GM19239 (cell line): Measurements from ENCODE around the gene APBA2.
"Not testable (repeated sequence)": the region's sequence is repeated elsewhere in the genome, so short reads cannot be mapped to it uniquely, and the experiment has no call there.

Experiments used
- DNase-seq: peaks from one replicate; pipeline ENCODE4 v3.0.0; 2011; ENCODE audit warnings: low spot score; ENCODE audit not compliant: insufficient read length
- FAIRE-seq: peaks from 2 replicates; lab custom pipeline; 2011; peaks lifted over from hg19 to GRCh38; lab: Jason Lieb, UNC

APBA2 gene

DNA sequence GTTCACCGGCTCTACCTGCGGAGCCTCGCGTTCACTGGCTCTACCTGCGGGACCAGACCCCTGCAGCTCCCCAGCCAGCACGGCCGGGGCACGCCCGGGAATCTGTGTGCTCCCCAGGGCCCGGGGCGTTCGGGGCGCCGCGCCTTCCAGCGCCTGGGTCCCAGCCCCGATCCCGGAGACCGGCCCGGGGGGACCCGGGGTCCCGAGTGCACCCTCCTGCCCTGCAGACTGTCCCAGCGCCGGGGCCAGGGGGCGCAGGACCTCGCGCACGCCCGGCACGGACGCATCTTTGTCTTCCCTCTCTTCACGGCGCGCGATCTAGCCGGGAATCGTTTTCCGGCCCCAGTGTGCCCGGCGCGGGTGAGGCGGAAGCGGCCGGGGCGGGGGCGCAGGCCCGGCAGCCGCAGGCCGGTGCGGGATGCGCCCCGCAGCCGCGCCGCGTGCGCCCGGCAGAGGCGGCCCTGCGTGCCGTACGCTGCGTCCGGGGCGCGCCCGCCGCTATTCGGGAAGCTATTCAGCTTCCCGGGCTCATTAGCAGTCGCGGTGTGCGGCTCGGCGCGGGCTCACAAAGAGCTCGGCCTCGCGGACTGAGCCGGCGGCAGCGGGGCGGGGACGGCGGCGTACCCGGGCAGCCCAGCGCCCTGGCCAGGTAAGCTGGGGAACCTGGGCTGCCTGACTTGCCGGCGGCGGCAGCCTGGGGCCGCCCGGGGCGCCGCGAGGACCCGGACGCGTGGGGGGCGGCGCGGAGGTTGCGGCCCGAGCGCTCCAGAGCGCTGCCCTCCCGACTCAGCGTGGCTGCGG is at the start of gene APBA2:
Gene APBA2 (plus strand): TSS at position 345 of the 801 bp plus-strand sequence. CDS start 167,911 bp downstream, outside the sequence.
- DNase-seq (no peak), FAIRE-seq (no peak)

DNA sequence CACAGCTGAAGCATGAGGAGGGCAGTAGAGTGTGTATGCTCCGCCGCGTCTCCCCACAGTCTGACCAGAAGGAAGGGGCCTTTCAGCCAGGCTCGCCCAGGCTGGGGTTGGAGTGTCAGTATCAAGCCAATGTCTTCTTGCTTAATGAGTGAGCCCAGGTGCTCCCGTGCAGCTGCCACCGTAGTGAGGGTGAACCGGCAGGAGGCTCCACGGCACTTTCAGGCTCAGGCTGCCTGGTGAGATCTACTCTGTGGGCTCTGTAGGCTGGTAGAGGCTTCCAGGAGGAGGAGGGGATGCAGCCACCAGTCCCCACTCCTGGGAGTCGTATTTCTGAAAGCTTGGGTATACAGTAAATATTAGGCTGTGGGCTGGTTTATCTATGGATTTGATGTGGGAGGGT is 45.5 kb upstream of the APBA2 start:
- DNase-seq, FAIRE-seq: not testable (repeated sequence)

DNA sequence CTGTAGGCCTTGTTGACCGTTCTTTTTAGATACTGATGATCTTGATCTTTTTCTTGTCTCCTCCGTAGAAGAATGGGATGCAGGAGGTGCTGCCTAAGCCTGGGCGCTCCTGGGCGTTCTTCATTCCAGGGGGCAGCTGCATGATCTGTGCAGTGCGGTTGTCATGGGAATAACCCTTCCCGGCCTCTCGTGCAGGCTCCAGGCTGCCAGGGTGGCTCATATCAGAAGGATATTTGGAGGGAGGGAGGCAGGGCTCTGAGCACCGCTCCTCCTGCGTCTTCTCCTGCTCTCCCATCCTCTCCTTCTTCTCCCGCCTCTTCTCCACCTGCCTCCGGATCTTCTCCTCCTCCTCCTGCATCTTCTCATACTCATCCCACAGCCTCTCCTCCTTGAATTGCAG is 43.6 kb upstream of the APBA2 start:
- FAIRE-seq, DNase-seq: not testable (repeated sequence)

DNA sequence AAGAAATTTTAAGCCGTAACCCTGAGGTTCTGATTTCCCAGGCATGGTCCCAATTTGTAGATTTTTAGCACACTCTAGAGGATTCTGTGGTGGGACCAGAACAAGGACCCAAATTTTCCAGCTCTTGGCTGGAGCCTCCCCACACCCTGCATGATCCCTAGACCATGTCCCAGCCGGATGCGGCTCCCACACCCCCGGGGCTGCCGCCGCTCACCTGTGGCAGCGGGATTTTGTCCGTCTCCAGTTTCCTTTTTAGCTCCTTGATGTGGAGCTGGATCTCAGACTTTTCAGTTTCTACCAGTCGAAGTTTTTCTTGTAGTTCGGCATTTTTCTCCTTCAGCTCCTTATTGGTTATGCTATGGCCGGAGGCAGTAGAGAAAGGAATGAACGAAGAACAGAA is 42.3 kb upstream of the APBA2 start:
- FAIRE-seq, DNase-seq: not testable (repeated sequence)

DNA sequence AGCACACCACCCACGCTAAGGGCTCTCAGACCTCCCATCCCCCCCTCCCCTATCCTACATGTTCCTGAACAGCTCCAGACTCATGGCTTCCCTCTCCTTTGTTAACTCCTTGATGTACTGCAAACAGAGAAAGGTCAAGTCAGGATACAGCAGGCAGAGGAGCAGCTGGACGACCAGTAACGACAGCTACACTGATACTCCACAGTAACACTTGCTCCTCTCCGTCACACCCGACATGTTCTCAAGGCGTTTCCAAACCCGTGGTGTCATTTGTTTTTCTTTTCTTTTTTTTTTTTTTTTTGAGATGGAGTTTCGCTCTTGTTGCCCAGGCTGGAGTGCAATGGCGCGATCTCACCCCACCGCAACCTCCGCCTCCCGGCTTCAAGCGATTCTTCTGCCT is 41.6 kb upstream of the APBA2 start:
- not testable (repeated sequence) for DNase-seq, FAIRE-seq

DNA sequence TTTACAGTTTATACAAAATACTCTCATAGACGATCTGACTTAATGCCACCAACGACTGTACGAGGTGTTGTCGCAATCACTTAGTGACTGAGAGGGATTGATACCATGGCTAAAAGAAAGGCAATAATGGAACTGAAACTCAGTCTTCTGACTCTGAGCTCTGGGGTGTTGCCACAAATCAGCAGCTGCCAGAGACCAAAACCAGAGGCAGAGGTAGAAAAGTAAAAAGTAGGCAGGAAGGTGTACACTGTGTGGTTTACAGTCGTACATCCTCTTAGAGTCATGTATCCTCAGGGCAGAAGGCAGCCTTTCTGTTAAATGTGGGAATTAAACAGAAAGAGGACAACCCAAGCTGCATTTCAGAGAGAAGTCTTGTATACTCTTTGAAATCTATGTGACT is 38.5 kb upstream of the APBA2 start:
- FAIRE-seq: not testable (repeated sequence)

DNA sequence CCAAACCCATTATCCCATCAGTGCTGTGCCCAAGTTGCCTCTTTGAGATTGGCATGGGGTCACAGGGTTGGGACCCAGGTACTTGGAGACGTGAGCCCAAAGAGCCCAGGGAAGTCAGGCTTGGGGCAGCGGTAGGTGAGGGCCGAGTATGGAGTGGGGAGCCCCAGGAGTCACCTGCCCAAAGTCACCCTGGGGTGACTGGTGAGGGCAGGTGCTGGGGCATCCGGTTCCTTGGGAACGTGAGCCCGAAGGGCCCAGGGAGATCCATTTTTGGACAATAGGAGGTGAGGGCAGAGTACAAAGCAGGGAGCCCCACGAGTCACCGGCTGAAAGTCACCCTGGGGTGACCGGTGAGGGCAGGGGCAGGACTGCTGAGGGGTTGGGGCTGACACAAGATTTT is 37.8 kb upstream of the APBA2 start:
- not testable (repeated sequence) for DNase-seq, FAIRE-seq

More for the DNA sequence above, 38.5 kb upstream of the APBA2 start:
- DNase-seq: not testable (repeated sequence)

DNA sequence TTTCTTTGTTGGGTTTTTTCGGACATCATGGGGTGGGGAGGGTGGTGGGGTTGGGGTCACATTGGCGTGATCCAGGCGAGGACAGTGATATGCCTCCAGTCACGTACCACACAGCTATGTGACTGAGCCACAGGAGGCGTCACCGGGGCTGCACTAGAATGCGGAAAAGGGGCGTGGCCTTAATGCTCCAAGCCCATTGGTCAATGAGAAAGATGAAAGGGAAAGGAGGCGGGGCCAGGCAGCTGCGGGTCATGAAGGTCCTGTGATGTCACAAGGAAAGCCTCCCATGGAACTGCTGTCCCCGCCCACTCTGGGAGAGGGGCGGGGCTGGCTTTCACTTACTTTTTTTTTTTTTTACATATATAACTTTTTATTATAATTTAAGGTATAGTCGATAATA is 37.3 kb upstream of the APBA2 start, which contains the start of gene GOLGA6L7:
Gene GOLGA6L7 (minus strand): TSS at position 124 of the 400 bp plus-strand sequence. CDS start 95 bp downstream, at position 29.
- not testable (repeated sequence) for DNase-seq, FAIRE-seq

DNA sequence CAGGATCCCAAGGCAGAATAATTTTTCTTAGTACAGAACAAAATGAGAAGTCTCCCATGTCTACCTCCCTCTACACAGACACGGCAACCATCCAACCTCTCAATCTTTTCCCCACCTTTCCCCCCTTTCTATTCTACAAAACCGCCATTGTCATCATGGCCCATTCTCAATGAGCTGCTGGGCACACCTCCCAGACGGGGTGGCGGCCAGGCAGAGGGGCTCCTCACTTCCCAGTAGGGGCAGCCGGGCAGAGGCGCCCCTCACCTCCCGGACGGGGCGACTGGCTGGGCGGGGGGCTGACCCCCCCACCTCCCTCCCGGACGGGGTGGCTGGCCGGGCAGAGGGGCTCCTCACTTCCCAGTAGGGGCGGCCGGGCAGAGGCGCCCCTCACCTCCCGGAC is 36.5 kb upstream of the APBA2 start:
- not testable (repeated sequence) for DNase-seq, FAIRE-seq

DNA sequence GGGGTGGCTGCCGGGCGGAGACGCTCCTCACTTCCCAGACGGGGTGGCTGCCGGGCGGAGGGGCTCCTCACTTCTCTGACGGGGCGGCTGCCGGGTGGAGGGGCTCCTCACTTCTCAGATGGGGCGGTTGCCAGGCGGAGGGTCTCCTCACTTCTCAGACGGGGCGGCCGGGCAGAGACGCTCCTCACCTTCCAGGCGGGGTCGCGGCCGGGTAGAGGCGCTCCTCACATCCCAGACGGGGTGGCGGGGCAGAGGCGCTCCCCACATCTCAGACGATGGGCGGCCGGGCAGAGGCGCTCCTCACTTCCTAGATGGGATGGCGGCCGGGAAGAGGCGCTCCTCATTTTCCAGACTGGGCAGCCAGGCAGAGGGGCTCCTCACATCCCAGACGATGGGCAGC is 36.0 kb upstream of the APBA2 start:
- FAIRE-seq, DNase-seq: not testable (repeated sequence)

DNA sequence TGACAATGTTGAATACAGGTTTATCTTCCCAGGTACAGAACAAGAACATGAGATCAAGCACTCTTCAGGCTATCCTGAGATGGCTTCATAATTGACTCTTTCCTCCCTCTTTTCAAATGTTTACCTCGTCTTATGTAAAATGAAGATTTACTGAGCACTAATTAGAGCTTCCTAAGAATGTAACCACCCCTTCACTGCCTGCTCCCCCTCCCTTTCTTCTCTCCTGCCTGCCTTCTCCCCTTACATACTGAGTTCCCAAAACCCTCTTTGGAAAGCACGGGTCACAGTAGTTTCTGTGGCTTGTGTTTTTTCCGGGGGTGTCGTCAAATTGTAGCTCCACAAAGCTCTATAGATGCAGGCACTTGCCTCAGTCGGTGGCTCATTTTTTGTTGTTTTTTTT is 32.1 kb upstream of the APBA2 start:
- DNase-seq, FAIRE-seq: not testable (repeated sequence)

DNA sequence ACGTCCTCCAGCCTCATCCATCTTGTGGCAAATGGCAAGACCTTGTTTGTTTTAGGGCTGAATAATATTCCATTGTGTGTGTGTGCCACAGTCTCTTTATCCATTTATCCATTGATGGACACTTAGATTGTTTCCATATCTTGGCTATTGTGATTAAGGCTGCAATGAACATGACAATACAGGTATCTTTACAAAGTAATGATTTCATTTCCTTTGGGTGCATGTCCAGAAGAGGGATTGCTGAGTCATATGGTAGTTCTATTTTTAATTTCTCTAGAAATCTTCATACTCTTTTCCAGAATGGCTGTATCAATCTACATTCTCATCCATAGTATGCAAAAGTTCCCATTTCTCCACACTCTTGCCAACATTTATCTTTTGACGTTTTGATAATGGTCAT is 31.2 kb upstream of the APBA2 start:
- not testable (repeated sequence) for DNase-seq, FAIRE-seq

DNA sequence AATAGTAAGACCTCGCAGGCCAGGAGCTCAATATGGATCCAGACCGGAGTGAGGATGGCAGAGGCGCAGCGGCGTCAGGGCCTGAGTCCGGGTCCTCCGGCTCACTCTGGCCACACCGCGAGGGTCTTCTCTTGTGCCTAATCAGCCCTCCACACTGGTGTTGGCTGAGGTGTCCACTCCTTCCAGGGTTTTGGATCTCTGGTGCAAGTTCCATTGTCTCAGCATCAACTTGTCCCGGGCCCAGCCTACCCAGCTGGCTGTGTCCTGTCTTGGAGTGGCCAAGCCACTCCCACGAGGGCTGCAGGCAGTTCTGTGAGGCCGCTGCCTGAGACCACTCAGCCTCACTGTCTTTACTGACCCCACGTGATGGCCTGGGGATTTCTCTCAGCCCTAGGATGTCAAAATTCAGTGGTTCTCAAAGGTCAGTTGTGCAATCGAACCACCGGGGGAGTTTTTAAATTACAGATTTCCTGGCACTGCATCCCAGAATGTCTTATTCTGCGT is 24.7 kb upstream of the APBA2 start:
- no peak for FAIRE-seq
- no peak for DNase-seq

DNA sequence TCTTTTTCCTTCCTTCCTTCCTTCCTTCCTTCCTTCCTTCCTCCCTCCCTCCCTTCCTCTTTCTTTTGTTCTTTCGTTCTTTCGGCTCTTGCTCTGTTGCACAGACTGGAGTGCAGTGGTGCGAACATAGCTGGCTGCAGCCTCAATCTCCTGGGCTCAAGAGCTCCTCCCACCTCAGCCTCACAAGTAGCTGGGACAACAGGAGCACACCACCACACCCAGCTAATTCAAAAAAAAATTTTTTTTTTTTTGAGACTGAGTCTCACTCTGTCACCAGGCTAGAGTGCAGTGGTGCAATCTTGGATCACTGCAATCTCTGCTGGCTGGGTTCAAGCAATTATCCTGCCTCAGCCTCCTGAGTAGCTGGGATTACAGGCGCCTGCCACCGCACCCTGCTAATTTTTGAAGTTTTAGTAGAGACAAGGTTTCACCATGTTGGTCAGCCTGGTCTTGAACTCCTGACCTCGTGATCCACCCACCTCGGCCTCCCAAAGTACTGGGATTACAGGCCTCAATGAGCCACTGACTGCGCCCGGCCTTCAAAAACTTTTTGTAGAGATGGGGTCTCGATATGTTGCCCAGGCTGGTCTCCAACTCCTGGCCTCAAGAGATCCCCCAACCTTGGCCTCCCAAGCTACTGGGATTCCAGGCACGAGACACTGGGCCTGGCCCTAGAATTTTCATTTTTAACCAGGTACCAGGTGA is 24.0 kb upstream of the APBA2 start:
- not testable (repeated sequence) for FAIRE-seq, DNase-seq

DNA sequence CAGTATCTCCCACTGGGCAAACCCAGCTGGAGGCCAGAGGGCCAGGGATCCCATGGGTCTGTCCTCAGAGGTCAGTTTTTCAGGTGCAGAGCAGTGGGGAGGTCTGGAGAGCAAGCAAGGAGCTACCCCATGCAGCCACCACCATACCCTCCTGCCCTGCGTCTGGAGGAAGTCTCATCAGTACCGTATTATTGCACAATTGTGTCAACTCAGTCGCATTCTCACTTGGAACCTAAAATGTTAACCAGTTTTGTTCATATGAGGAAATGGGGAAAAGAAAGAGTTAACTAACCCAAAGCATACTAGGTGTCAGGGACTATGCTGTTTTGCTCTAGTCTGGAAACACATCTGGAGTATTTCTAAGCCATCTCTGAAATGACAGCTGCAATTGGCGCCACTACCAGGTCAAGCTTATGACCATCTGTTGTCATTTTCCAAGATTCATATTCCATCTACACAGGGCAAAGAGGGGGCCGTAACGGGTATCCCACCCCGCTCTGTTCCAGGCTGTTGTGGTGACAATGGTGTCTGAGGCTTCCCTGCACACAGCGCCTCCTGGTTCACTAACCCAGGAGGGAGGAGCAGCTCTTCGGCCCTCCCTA is 16.9 kb upstream of the APBA2 start:
- FAIRE-seq: no peak
- DNase-seq: no peak

DNA sequence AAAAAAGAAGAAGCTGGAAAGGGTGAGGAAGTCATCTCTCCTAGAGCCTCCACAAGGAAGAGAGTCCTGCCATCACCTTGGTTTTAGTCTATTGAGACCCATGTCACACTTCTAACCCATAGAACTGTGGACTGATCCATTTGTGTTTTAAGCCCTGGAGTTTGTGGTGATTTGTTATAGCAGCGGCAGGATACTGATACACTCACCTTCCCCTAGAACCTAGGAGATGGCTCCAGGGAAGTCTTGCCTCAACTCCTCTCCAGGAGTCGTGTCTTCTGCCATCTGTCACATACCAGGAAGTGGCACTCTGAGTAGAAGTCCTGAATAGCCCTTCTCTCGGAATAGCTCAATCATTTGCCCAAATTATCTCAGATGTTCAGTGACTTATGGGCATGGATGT is 14.6 kb upstream of the APBA2 start:
- FAIRE-seq (no peak), DNase-seq (no peak)

DNA sequence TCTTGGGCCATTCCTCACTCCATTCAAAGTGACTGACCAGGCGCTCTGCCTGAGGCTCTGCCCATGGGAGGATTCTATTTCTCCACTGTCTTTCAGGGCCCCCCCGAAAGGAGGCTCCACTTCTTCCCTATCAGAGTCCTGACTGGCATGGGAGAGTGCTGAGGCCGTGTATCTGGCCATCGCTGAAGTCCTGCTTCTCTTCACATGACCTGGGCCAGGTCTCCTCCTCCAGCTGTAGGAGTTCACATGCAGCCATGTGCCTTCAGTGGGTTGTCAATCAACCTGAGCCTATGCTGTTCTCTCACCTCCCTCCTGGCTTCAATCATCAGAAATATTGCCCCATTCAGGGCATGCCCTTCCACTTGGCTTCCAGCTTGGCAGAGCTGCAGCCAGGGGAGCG is 12.8 kb upstream of the APBA2 start:
- FAIRE-seq: no peak
- DNase-seq: no peak

DNA sequence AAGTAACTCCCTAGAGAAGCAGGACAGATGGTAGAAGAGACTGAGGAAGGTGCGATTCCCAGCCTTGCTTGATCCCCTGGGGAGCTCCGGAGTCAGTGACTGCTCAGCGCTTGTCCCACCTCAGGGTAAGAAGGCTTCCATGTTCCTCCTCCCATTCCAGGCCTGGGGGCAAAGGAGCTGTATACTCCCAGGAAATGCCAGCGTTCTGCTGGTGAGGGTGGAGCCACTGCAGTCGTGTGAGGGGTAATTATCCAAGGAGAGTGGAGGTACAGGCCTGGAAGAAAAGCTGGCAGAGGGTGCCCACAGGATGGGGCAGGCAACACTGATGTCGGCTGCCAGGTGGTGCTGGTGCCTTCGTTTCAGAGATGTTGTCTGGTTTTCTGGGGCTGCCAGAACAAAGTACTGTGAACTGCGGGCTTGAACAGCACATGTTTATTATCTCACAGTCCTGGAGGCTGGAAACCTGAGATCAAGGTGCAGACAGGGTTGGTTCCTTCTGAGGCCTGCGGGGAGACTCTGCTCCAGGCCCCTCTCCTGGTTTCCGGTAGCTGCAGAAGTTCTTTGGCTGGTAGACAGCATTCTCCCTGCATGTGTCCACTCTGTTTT is 12.1 kb upstream of the APBA2 start:
- FAIRE-seq (no peak), DNase-seq (no peak)

DNA sequence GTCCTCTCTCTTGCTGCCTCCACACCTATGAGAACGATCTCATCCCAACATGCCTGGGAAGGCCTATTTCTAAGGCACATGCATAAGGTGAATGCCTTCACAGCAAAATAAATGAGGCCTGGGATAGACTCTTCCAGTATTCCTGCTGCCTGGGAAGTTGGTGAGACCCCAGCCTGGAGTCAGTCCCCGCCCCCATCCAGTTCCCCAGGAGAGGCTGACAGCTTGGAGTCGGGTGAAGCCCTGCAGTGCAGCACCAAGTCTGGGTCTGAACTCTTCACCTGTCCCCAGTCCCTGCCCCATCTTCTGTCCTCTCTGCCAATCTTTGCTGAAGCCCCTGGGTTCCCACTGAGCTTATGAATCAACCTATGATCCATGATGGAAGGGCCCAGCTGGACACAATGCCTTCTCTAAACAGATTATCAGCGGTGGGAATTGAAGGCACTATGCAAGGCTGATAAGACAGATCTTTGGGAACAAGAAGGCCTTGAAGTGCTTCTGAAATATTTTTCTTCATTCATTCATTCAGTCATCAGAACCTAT is 10.2 kb upstream of the APBA2 start:
- no peak for DNase-seq
- FAIRE-seq: no peak
